WERI-Rb-1 (cell line): ENCODE data around the gene WNT10A.
"Not testable (repeated sequence)": the region's sequence is repeated elsewhere in the genome, so short reads cannot be mapped to it uniquely, and the experiment has no call there.

Experiments used
- DNase-seq: peaks from one replicate; pipeline ENCODE4 v3.0.0-alpha.2; 2020
- H3K27ac ChIP-seq: fragments of 250-450 bp; sonication (Bioruptor Pico); 2 replicates; pipeline ENCODE4 v1.5.1; 2020; ENCODE audit warnings: mild to moderate bottlenecking, moderate library complexity
- H3K27me3 ChIP-seq: fragments of 250-450 bp; sonication (Bioruptor Pico); 2 replicates; pipeline ENCODE4 v1.5.1; 2021; ENCODE audit warnings: mild to moderate bottlenecking, low read depth, moderate library complexity; ENCODE audit not compliant: insufficient read depth, severe bottlenecking
- H3K36me3 ChIP-seq: fragments of 250-450 bp; sonication (Bioruptor Pico); 2 replicates; pipeline ENCODE4 v1.5.1; 2020; ENCODE audit warnings: mild to moderate bottlenecking, moderate library complexity
- H3K4me3 ChIP-seq: 2 replicates; pipeline ENCODE4 v1.5.1; 2011; ENCODE audit warnings: low read depth, mild to moderate bottlenecking, control low read depth, low read length
- H3K9me3 ChIP-seq: fragments of 250-450 bp; sonication (Bioruptor Pico); 2 replicates; pipeline ENCODE4 v1.5.1; 2021; ENCODE audit warnings: mild to moderate bottlenecking, moderate library complexity; ENCODE audit not compliant: severe bottlenecking
- TF ChIP-seq, protein P1 (sequence below): IDR thresholded peaks from 2 replicates; pipeline ENCODE4 v1.5.1; 2011; ENCODE audit warnings: low read depth, mild to moderate bottlenecking, control low read depth, inconsistent platforms, low read length

The WNT10A gene

DNA sequence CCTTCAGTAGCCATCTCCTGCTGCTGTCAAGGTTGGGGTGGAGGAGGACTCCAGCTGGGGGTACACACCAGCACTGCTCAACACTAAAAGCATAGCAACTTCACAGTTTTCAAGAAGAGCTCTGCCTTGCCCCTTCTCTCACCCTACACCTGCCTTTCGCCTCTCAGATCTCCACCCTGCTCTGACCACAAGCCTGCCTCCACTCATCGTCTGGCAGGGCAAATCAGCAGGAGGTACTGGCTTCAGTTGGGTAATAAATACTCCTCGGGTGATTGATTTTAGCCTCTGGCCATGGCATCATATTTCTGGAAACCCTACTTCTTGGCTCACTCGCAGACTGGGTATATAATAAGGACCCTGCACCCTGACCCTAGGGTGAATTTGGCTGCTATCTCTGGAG, 46.0 kb upstream of the WNT10A start:
- no peak overlapping the region for H3K4me3 ChIP-seq
- no peak for DNase-seq
- H3K9me3 ChIP-seq = peaks cover 4% of the 10 kb centered on the region
- no peaks in the 10 kb centered on the region for H3K27me3 ChIP-seq
- no peak overlapping the region for H3K27ac ChIP-seq
- H3K36me3 ChIP-seq = no peaks in the 10 kb centered on the region
- TF ChIP-seq, protein P1, sequence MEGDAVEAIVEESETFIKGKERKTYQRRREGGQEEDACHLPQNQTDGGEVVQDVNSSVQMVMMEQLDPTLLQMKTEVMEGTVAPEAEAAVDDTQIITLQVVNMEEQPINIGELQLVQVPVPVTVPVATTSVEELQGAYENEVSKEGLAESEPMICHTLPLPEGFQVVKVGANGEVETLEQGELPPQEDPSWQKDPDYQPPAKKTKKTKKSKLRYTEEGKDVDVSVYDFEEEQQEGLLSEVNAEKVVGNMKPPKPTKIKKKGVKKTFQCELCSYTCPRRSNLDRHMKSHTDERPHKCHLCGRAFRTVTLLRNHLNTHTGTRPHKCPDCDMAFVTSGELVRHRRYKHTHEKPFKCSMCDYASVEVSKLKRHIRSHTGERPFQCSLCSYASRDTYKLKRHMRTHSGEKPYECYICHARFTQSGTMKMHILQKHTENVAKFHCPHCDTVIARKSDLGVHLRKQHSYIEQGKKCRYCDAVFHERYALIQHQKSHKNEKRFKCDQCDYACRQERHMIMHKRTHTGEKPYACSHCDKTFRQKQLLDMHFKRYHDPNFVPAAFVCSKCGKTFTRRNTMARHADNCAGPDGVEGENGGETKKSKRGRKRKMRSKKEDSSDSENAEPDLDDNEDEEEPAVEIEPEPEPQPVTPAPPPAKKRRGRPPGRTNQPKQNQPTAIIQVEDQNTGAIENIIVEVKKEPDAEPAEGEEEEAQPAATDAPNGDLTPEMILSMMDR = no peak

DNA sequence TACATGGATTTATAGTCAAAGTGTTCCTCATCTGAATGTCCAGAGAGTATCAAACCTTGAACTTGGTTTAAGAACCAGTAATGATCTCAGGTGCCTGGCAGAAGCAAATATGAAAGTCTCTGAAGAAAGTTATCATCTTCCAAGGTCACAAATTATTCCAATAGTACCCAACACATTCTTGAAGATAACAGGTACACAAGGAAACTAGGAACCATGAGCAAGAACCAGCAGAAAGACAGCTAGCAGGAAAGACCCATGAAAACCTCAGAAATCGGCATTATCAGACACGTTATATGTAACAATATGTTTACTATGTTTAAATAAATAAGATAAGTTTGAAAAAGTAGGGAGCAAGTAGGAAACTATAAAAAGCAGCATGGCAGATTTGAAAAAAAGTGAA, 43.2 kb upstream of the WNT10A start:
- Histone ChIP-seq H3K4me3 (no peak overlapping the region), H3K36me3 (no peaks in the 10 kb centered on the region), H3K9me3 (peaks cover 4% of the 10 kb centered on the region), H3K27ac (no peak overlapping the region), H3K27me3 (no peaks in the 10 kb centered on the region)
- DNase-seq = no peak
- TF ChIP-seq, protein P1 = no peak

DNA sequence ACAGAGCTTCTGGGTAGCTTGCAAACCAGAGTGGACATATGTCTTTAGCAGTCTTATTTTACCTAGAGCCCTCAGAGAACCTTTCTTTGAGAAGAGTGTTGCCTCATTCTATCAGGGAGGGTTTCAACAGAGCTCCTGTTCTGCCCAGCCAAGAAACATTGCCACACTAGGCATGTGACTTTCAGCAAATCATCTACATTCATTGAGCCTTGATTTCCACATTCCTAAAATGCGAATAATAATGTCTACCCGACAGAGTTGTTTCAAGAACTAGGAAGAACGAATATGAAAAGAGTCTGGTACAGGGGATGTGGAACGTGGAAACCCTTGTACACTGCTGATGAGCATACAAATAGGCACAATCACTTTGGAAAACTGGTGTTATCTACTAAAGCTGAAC, 41.2 kb upstream of the WNT10A start:
- H3K27me3 ChIP-seq = no peaks in the 10 kb centered on the region

DNA sequence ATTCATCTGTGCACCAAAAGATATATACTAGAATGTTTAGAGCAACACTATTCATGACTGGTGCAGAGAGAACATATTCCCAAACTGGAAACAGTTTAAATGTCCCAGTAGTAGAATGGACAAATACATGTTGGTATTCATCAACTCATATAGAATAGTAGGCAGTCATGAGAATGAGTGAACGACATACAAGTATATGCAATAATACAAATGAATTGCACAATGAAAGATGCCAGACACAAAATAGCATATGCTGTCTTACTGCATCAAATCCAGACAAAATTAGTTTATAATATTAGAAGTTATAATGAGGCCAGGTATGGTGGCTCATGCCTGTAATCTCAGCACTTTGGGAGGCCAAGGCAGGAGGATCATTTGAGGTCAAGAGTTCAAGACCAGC, 40.8 kb upstream of the WNT10A start:
- Histone ChIP-seq H3K4me3 (no peak overlapping the region), H3K36me3 (no peaks in the 10 kb centered on the region), H3K9me3 (peaks cover 8% of the 10 kb centered on the region), H3K27me3 (no peaks in the 10 kb centered on the region), H3K27ac (no peak overlapping the region)
- TF ChIP-seq, protein P1 = no peak
- no peak for DNase-seq

More for the DNA sequence above, 41.2 kb upstream of the WNT10A start:
- H3K4me3 ChIP-seq = no peak overlapping the region
- H3K9me3 ChIP-seq = peaks cover 7% of the 10 kb centered on the region
- no peak overlapping the region for H3K27ac ChIP-seq
- DNase-seq = no peak
- TF ChIP-seq, protein P1 = no peak
- H3K36me3 ChIP-seq = no peaks in the 10 kb centered on the region

DNA sequence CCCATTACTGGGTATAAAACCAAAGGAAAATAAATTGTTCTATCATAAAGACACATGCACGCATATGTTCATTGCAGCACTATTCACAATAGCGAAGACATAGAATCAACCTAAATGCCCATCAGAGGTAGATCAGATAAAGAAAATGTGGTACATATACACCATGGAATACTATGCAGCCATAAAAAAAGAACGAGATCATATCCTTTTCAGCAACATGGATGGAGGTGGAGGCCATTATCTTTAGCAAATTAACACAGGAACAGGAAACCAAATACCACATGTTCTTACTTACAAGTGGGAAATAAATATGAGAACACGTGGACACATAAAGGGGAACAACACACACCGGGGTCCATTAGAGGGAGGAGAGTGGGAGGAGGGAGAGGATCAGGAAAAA, 36.3 kb upstream of the WNT10A start:
- H3K27ac ChIP-seq, H3K36me3 ChIP-seq, DNase-seq, H3K9me3 ChIP-seq, H3K4me3 ChIP-seq, H3K27me3 ChIP-seq: not testable (repeated sequence)

DNA sequence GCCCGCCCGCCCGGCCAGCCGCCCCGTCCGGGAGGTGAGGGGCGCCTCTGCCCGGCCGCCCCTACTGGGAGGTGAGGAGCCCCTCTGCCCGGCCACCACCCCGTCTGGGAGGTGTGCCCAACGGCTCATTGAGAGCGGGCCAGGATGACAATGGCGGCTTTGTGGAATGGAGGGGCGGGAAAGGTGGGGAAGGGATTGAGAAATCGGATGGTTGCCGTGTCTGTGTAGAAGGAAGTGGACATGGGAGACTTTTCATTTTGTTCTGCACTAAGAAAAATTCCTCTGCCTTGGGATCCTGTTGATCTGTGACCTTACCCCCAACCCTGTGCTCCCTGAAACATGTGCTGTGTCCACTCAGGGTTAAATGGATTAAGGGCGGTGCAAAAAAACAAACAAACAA, 33.7 kb upstream of the WNT10A start:
- not testable (repeated sequence) for DNase-seq, H3K9me3 ChIP-seq, H3K27ac ChIP-seq, H3K27me3 ChIP-seq, H3K4me3 ChIP-seq, H3K36me3 ChIP-seq

DNA sequence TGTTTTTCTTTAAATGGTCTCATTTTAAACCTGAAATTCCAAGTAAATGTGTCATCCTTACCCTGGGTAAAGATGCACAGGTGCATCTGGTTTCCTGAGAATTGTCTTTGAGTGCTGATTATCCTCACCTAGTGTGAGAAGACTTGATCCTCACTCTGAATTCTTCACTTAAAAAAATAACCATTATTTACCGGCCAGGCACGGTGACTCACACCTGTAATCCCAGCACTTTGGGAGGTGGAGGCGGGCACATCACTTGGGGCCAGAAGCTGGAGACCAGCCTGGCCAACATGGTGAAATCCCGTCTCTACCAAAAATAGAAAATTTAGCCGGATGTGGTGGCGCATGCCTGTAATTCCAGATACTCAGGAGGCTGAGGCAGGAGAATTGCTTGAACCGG, 30.9 kb upstream of the WNT10A start:
- no peaks in the 10 kb centered on the region for H3K27me3 ChIP-seq
- H3K4me3 ChIP-seq = no peak overlapping the region
- TF ChIP-seq, protein P1 = no peak
- no peaks in the 10 kb centered on the region for H3K36me3 ChIP-seq
- peak; percentile 1 for DNase-seq
- no peak overlapping the region for H3K27ac ChIP-seq
- no peaks in the 10 kb centered on the region for H3K9me3 ChIP-seq
